Mucosa of descending colon (tissue), 3 donors: ENCODE data around the gene PAPOLB. TPM values are rescaled to one million over a fixed set of nuclear protein-coding genes. Genes with fewer than 3 reads are reported as not detected.
A peak's percentile ranks its signal among the peaks of the same experiment; 100 is the strongest.

Source experiments
- ATAC-seq: fragments of 200-7000 bp; cut with Tn5 transposase; one replicate; pipeline ENCODE4 v1.9.1; 2020; ENCODE audit warnings: mild to moderate bottlenecking, moderate library complexity
- DNase-seq, 3 donors: peaks; one replicate each; pipeline ENCODE4 v3.0.0-alpha.2; 2020
- H3K36me3 ChIP-seq: fragments of 200-600 bp; one replicate; pipeline ENCODE4 v1.8.0; 2021; ENCODE audit warnings: low read depth, mild to moderate bottlenecking
- H3K4me1 ChIP-seq: fragments of 200-600 bp; one replicate; pipeline ENCODE4 v1.8.0; 2021; ENCODE audit warnings: low read depth, mild to moderate bottlenecking
- H3K4me3 ChIP-seq: fragments of 200-600 bp; one replicate; pipeline ENCODE4 v1.8.0; 2021; ENCODE audit warnings: mild to moderate bottlenecking
- H3K9me3 ChIP-seq: fragments of 200-600 bp; one replicate; pipeline ENCODE4 v1.8.0; 2021; ENCODE audit warnings: mild to moderate bottlenecking
- intact Hi-C, 2 donors: fragments of 100-400 bp; cut with DNase I in 1 of 2; cut with micrococcal nuclease in 1 of 2; formaldehyde crosslinking; loops; one replicate each; pipeline versions ENCODE4 v1.11.0 to v1.11.1; 2022; cut with DNase I, micrococcal nuclease
- total RNA-seq, 3 donors: library from RNA; stranded (reverse); fragmentation: NEBNext Ultra II Directional in 2 of 3; extraction: Animal tissue kit (Norgen Biotek cat#: 25700) in 2 of 3; gene quantifications; one replicate each; pipeline versions ENCODE4 v1.2.1 to v1.2.4, GENCODE V29; 2021 to 2023
- TF ChIP-seq, protein P1 (sequence below): fragments of 200-600 bp; IDR thresholded peaks from one replicate; pipeline ENCODE4 v1.8.0; 2022; ENCODE audit warnings: antibody characterized with exemption, mild to moderate bottlenecking
- donor health status: DM: no; HTN: no; CAD: no; lungs with moderate emphysema.
- donor health status: DM: no; HTN: no; CAD: no.
- donor health status: DM: no; HTN: yes; CAD: no.

Gene PAPOLB
- total RNA-seq, 3 donors from 2014 or later: 0.06 to 0.09 TPM; not detected in 1

DNA sequence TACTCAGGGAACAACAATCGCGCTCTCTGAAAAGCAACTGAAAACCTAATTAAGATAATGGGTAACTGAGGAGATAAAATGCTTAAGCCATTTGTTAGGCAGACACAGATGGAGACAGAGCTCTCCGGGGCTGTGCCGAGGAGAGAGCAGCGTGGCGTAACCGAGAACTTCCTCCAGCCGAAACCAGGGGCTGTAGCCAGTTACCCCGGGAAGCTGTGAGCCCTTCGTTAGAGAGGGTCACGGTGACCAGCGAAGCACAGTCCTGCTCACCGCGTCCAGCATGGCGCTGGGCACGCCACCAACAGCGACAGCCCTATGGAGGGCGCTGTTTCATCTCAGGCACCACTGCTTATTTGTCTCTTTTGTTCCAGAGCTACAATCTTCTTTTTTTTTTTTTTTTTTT lies 16.1 kb downstream of the PAPOLB start:
- no peaks in the 10 kb centered on the region for H3K36me3 ChIP-seq

DNA sequence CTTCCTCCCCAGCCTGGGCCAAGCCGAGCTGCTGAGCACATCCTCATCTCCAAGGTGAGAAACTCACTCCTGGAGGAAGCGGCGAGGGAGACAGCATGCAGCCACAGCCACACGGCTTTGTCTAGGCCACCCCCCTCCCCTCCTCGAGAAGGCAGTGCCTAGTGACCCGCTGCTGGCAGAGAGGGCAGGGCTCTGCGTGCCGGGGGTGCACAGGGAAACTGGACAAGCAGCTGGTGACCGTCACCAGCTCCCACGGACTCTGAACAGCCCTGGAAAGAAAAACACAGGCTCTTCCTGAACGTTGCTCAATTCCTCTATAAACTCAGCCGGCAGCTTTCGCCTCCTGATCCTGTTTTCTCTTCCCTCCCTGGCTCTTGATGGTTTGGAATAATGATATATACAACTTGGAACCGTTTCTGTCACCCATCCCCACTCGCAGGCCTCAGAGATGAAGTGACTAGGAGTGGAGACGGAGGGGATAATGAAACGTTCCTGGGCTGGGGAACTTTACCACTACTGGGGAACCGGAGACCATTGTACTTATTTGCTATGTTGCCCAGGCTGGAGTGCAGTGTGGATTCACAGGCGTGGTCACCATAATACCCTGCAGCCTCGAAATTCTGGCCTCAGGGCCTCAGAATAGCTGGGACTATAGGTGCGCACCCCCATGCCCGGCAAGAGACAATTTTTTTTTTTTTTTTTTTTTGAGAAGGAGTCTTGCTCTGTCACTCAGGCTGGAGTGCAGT lies 19.3 kb downstream of the PAPOLB start:
- Histone ChIP-seq H3K36me3 (no peaks in the 10 kb centered on the region), H3K4me3 (no peak overlapping the region), H3K4me1 (no peaks in the 10 kb centered on the region), H3K9me3 (no peaks in the 10 kb centered on the region)
- intact Hi-C loops: no loop called here
- TF ChIP-seq, protein P1, sequence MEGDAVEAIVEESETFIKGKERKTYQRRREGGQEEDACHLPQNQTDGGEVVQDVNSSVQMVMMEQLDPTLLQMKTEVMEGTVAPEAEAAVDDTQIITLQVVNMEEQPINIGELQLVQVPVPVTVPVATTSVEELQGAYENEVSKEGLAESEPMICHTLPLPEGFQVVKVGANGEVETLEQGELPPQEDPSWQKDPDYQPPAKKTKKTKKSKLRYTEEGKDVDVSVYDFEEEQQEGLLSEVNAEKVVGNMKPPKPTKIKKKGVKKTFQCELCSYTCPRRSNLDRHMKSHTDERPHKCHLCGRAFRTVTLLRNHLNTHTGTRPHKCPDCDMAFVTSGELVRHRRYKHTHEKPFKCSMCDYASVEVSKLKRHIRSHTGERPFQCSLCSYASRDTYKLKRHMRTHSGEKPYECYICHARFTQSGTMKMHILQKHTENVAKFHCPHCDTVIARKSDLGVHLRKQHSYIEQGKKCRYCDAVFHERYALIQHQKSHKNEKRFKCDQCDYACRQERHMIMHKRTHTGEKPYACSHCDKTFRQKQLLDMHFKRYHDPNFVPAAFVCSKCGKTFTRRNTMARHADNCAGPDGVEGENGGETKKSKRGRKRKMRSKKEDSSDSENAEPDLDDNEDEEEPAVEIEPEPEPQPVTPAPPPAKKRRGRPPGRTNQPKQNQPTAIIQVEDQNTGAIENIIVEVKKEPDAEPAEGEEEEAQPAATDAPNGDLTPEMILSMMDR: no peak
- DNase-seq (no peak), ATAC-seq (peak; percentile 79)

More for the DNA sequence above, 16.1 kb downstream of the PAPOLB start:
- no peak for DNase-seq
- Histone ChIP-seq H3K4me1 (no peaks in the 10 kb centered on the region), H3K9me3 (no peaks in the 10 kb centered on the region), H3K4me3 (no peak overlapping the region)
- intact Hi-C loops: no loop called here
- TF ChIP-seq, protein P1: no peak
- no peak for ATAC-seq

DNA sequence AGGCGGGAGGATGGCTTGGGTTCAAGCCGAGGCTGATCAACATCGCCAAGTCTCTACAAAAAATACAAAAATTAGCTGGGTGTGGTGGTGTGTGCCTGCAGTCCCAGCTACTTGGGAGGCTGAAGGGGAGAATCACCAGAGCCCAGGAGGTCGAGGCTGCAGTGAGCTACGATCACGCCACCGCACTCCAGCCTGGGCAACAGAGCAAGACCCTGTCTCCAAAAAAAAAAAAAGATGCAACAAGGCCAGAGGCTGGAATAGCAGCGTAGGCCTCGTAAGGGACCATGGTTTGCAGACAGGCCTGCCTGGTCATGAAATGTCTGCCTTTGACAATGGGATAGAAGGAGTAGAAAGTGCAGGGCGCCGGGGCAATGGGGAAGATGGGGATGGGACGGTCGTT lies 20.0 kb downstream of the PAPOLB start:
- TF ChIP-seq, protein P1: no peak
- intact Hi-C loops: no loop called here

DNA sequence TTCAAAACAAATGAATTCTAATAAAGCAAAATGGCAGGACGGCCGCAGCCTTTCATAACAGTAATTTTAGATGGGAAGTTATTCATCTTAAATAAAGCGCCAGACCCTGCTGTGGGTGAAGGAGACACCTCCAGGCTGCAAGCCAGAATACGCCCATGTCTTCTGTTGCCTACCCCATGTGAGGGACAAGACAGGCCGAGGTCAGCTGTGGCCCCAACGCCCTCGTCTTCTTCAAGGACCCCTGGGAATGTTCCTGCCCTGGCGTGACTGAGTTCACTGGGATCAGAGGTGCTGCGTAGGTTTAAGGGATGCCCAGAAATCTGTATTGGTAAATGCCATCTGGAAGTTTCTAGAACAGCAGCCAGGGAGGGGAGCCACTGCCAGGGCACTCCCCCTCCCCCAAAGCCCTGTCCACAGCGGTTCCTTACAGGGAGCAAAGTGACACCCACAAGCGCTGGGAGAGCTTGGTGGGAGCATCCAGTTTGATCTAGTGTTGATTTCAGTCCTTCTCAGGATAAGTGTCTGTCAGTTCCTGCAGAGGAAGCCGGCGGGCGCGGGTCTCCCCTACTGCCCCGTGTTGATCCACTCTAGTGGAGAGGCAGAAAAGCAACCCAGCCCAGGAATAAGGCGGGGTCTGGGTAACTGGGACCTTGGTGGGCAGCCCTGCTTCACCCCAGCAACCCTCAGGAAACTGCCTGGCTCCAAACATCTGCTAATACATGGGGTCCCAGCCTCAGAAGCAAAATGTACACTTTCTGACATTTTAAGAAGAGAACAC lies 20.6 kb downstream of the PAPOLB start:
- no peaks in the 10 kb centered on the region for H3K36me3 ChIP-seq
- ATAC-seq: no peak
- no peak for DNase-seq
- no peak overlapping the region for H3K4me3 ChIP-seq
- TF ChIP-seq, protein P1: no peak
- intact Hi-C loops: no loop called here
- no peaks in the 10 kb centered on the region for H3K9me3 ChIP-seq
- no peaks in the 10 kb centered on the region for H3K4me1 ChIP-seq

More for the DNA sequence above, 20.0 kb downstream of the PAPOLB start:
- no peak for DNase-seq
- no peak for ATAC-seq
- no peaks in the 10 kb centered on the region for H3K9me3 ChIP-seq
- no peak overlapping the region for H3K4me3 ChIP-seq
- no peaks in the 10 kb centered on the region for H3K4me1 ChIP-seq
- H3K36me3 ChIP-seq: no peaks in the 10 kb centered on the region

DNA sequence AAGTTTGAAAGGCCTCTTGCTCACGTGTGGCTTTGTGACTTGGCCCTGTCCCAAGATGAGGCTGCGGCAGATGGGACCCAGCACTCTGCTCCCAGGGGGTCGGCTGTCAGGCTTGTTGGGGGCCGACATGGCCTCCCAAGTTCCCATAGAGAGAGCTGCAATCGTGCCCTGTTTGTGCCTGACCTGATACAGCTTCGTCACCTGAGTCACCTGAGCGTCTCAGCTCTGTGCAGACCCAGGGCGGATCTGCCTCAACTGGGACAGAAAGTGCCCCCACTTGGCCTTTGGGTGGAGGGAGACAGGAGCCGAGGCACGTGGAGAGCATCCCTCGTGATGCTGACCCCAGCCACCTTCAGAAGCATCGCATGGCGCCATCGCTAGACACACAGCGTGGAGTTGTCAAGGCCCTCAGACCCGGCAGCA lies 21.7 kb downstream of the PAPOLB start:
- TF ChIP-seq, protein P1: no peak
- H3K4me3 ChIP-seq: no peak overlapping the region
- no peaks in the 10 kb centered on the region for H3K4me1 ChIP-seq
- ATAC-seq (no peak), DNase-seq (no peak)
- H3K36me3 ChIP-seq: no peaks in the 10 kb centered on the region
- intact Hi-C loops: no loop called here
- H3K9me3 ChIP-seq: no peaks in the 10 kb centered on the region
